HUES48 (cell line): Measurements from ENCODE around the gene TEX48.

Experiments
- H3K27ac ChIP-seq: one replicate; pipeline ENCODE4 v1.7.0; 2013; ENCODE audit warnings: low read depth, low read length, inconsistent platforms
- H3K27me3 ChIP-seq: 2 replicates; pipeline ENCODE4 v1.6.1; 2013; ENCODE audit warnings: mild to moderate bottlenecking, low read length; ENCODE audit not compliant: control insufficient read depth, insufficient read depth
- H3K36me3 ChIP-seq: 2 replicates; pipeline ENCODE4 v1.6.1; 2013; ENCODE audit warnings: low read length; ENCODE audit not compliant: control insufficient read depth, insufficient read depth
- H3K4me1 ChIP-seq: 2 replicates; pipeline ENCODE4 v1.6.1; 2013; ENCODE audit warnings: mild to moderate bottlenecking, low read length; ENCODE audit not compliant: control insufficient read depth, insufficient read depth
- H3K4me3 ChIP-seq: 2 replicates; pipeline ENCODE4 v1.5.1; 2013; ENCODE audit warnings: mild to moderate bottlenecking, low read depth, low read length
- H3K9ac ChIP-seq: 2 replicates; pipeline ENCODE4 v1.6.1; 2013; ENCODE audit warnings: mild to moderate bottlenecking, low read depth, low read length, moderate library complexity
- H3K9me3 ChIP-seq: 2 replicates; pipeline ENCODE4 v1.6.1; 2013; ENCODE audit warnings: low read length; ENCODE audit not compliant: control insufficient read depth, insufficient read depth

The TEX48 gene

GRCh38 chr9:114680259-114681001 lies 1.6 kb downstream of the TEX48 start:
- no peaks in the 10 kb centered on the region for H3K4me1 ChIP-seq
- H3K36me3 ChIP-seq: no peaks in the 10 kb centered on the region
- no peak overlapping the region for H3K9ac ChIP-seq
- H3K9me3 ChIP-seq: no peaks in the 10 kb centered on the region
- no peak overlapping the region for H3K4me3 ChIP-seq
- H3K27ac ChIP-seq: no peak overlapping the region
- H3K27me3 ChIP-seq: no peaks in the 10 kb centered on the region

- no peak overlapping the region for H3K4me3 ChIP-seq
- no peak overlapping the region for H3K9ac ChIP-seq
- H3K27me3 ChIP-seq: no peaks in the 10 kb centered on the region
- no peak overlapping the region for H3K27ac ChIP-seq
- H3K36me3 ChIP-seq: no peaks in the 10 kb centered on the region
- peaks cover 5% of the 10 kb centered on the region; the same call in 1 of the 2 replicates for H3K4me1 ChIP-seq
- no peaks in the 10 kb centered on the region for H3K9me3 ChIP-seq
Measured at GRCh38 chr9:114678795-114679194, 3.2 kb downstream of the TEX48 start.

- H3K36me3 ChIP-seq: no peaks in the 10 kb centered on the region
Measured at GRCh38 chr9:114678130-114678529, 3.9 kb downstream of the TEX48 start.

GRCh38 chr9:114677418-114677817 lies 4.6 kb downstream of the TEX48 start:
- no peaks in the 10 kb centered on the region for H3K27me3 ChIP-seq
- H3K4me3 ChIP-seq: no peak overlapping the region
- no peak overlapping the region for H3K27ac ChIP-seq
- peaks cover 5% of the 10 kb centered on the region; the same call in 1 of the 2 replicates for H3K4me1 ChIP-seq
- no peaks in the 10 kb centered on the region for H3K36me3 ChIP-seq
- H3K9me3 ChIP-seq: no peaks in the 10 kb centered on the region
- no peak overlapping the region for H3K9ac ChIP-seq

More at GRCh38 chr9:114678130-114678529, 3.9 kb downstream of the TEX48 start:
- H3K4me1 ChIP-seq: peaks cover 5% of the 10 kb centered on the region; the same call in 1 of the 2 replicates
- no peaks in the 10 kb centered on the region for H3K9me3 ChIP-seq
- no peak overlapping the region for H3K27ac ChIP-seq
- no peak overlapping the region for H3K9ac ChIP-seq
- no peak overlapping the region for H3K4me3 ChIP-seq
- no peaks in the 10 kb centered on the region for H3K27me3 ChIP-seq

GRCh38 chr9:114676901-114677300 lies 5.1 kb downstream of the TEX48 start:
- Histone ChIP-seq H3K9ac (no peak overlapping the region), H3K4me1 (peaks cover 5% of the 10 kb centered on the region; the same call in 1 of the 2 replicates), H3K4me3 (no peak overlapping the region), H3K9me3 (no peaks in the 10 kb centered on the region), H3K27ac (no peak overlapping the region), H3K36me3 (no peaks in the 10 kb centered on the region), H3K27me3 (no peaks in the 10 kb centered on the region)

- Histone ChIP-seq H3K4me1 (peaks cover 5% of the 10 kb centered on the region; the same call in 1 of the 2 replicates), H3K27ac (no peak overlapping the region), H3K4me3 (no peak overlapping the region), H3K9ac (no peak overlapping the region), H3K9me3 (no peaks in the 10 kb centered on the region), H3K36me3 (no peaks in the 10 kb centered on the region), H3K27me3 (no peaks in the 10 kb centered on the region)
Measured at GRCh38 chr9:114674798-114675540, 7.0 kb downstream of the TEX48 start.

- Histone ChIP-seq H3K9me3 (no peaks in the 10 kb centered on the region), H3K4me3 (no peak overlapping the region), H3K4me1 (peaks cover 5% of the 10 kb centered on the region; the same call in 1 of the 2 replicates), H3K9ac (no peak overlapping the region), H3K36me3 (no peaks in the 10 kb centered on the region), H3K27me3 (no peaks in the 10 kb centered on the region), H3K27ac (no peak overlapping the region)
Measured at GRCh38 chr9:114674076-114674797, 7.8 kb downstream of the TEX48 start.

- no peak overlapping the region for H3K4me3 ChIP-seq
- H3K4me1 ChIP-seq: peaks cover 5% of the 10 kb centered on the region; the same call in 1 of the 2 replicates
- no peaks in the 10 kb centered on the region for H3K36me3 ChIP-seq
- H3K9me3 ChIP-seq: no peaks in the 10 kb centered on the region
- no peak overlapping the region for H3K27ac ChIP-seq
- H3K9ac ChIP-seq: no peak overlapping the region
- no peaks in the 10 kb centered on the region for H3K27me3 ChIP-seq
Measured at GRCh38 chr9:114671605-114672004, 10.4 kb downstream of the TEX48 start.

- H3K36me3 ChIP-seq: no peaks in the 10 kb centered on the region
- H3K27ac ChIP-seq: no peak overlapping the region
- H3K9ac ChIP-seq: no peak overlapping the region
- H3K27me3 ChIP-seq: no peaks in the 10 kb centered on the region
- H3K4me1 ChIP-seq: peaks cover 1% of the 10 kb centered on the region; the same call in 1 of the 2 replicates
- H3K4me3 ChIP-seq: no peak overlapping the region
- H3K9me3 ChIP-seq: no peaks in the 10 kb centered on the region
Measured at GRCh38 chr9:114669961-114670360, 12.0 kb downstream of the TEX48 start.

- no peak overlapping the region for H3K27ac ChIP-seq
- H3K36me3 ChIP-seq: no peaks in the 10 kb centered on the region
Measured at GRCh38 chr9:114668146-114668545, 13.8 kb downstream of the TEX48 start.

More at GRCh38 chr9:114668146-114668545, 13.8 kb downstream of the TEX48 start:
- H3K4me1 ChIP-seq: no peaks in the 10 kb centered on the region
- H3K27me3 ChIP-seq: no peaks in the 10 kb centered on the region
- H3K4me3 ChIP-seq: no peak overlapping the region
- H3K9me3 ChIP-seq: no peaks in the 10 kb centered on the region
- H3K9ac ChIP-seq: no peak overlapping the region
